GM12801 (cell line): Measurements from ENCODE around the gene ALDH4A1.

ENCODE experiments used
- CTCF ChIP-seq: IDR thresholded peaks from one replicate; pipeline ENCODE4 v1.5.1; 2011; ENCODE audit warnings: control low read depth; ENCODE audit not compliant: insufficient read length; ENCODE audit errors: extremely low read depth

ALDH4A1 gene

GRCh38 chr1:18881164-18881563, 21.2 kb downstream of the ALDH4A1 start:
- TF ChIP-seq CTCF = no peak

DNA sequence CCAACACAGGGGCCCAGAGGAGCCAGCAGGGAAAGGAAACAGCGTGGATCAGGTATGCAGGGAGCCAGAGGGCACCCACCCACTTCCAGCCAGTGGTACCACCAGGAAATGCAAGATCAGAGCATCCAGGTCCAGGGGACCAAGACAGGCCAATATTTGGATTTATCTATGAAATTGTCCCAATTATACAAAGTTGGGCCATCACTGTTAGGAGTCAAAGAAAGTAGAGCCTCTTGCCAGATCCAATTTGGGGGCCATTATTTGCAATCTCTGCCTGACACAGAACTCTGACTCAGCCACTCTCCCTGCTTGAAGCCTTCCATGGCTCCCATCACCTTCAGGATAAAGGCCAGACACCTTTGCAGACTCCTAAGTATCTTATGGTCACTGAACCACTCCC, 21.8 kb downstream of the ALDH4A1 start:
- TF ChIP-seq CTCF = no peak

- no peak for TF ChIP-seq CTCF
These were observed 22.5 kb downstream of the ALDH4A1 start for GRCh38 chr1:18879791-18880309.

GRCh38 chr1:18879215-18879790, 23.1 kb downstream of the ALDH4A1 start:
- TF ChIP-seq CTCF = no peak

GRCh38 chr1:18878538-18879214, 23.7 kb downstream of the ALDH4A1 start:
- no peak for TF ChIP-seq CTCF

- TF ChIP-seq CTCF = no peak
These were observed 25.1 kb downstream of the ALDH4A1 start for GRCh38 chr1:18877282-18877681.

GRCh38 chr1:18876210-18876609, 26.1 kb downstream of the ALDH4A1 start:
- no peak for TF ChIP-seq CTCF
